AG10803 (cell line): Measurements from ENCODE around the gene PGGT1B.

ENCODE experiments used
- DNase-seq: peaks from one replicate; pipeline ENCODE4 v3.0.0; 2010; ENCODE audit warnings: low read depth
- H3K4me3 ChIP-seq: 2 replicates; pipeline ENCODE4 v1.5.1; 2011; ENCODE audit warnings: mild to moderate bottlenecking, low read length, control low read depth
- TF ChIP-seq, protein P1 (sequence below): conservative IDR thresholded peaks from 2 replicates; pipeline ENCODE4 v1.5.1; 2011; ENCODE audit warnings: mild to moderate bottlenecking, low read length, control low read depth, inconsistent platforms

PGGT1B gene

DNA sequence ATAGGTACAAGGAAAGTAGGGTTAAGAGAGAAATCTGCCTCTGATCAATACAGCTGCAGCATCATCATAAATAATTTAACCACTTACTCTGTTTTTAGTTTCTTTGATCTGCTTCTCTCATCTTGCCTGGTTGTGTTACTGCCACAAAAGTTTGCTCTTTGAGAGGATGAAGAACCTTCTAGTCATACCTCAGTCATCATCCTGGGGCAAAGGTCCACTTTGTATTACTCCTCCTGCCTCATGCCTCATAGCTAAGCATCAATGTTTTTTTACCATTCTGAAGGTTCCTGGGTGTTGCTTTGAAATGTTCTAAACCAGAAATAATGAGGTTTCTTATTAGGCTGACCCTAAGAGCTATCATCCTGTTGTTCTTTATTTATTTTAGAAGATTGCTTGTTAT is 75.9 kb downstream of the PGGT1B start:
- H3K4me3 ChIP-seq = no peak overlapping the region
- TF ChIP-seq, protein P1, sequence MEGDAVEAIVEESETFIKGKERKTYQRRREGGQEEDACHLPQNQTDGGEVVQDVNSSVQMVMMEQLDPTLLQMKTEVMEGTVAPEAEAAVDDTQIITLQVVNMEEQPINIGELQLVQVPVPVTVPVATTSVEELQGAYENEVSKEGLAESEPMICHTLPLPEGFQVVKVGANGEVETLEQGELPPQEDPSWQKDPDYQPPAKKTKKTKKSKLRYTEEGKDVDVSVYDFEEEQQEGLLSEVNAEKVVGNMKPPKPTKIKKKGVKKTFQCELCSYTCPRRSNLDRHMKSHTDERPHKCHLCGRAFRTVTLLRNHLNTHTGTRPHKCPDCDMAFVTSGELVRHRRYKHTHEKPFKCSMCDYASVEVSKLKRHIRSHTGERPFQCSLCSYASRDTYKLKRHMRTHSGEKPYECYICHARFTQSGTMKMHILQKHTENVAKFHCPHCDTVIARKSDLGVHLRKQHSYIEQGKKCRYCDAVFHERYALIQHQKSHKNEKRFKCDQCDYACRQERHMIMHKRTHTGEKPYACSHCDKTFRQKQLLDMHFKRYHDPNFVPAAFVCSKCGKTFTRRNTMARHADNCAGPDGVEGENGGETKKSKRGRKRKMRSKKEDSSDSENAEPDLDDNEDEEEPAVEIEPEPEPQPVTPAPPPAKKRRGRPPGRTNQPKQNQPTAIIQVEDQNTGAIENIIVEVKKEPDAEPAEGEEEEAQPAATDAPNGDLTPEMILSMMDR = no peak
- no peak for DNase-seq

DNA sequence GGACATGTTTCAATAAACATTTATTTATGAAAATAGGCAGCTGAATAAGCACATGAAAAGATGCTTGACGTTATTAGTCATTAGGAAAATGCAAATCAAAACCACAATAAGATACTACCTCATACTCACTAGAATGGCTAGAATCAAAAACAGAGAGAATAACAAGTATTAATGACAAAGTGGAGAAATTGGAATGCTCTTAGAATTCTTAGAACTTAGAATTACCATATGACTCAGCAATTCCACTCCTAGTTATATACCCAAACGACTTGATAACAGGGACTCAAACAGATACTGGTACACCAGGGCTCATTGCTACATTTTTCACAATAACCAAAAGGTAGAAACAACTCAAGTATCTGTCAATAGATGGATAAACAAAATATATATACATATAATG is 77.9 kb downstream of the PGGT1B start:
- no peak overlapping the region for H3K4me3 ChIP-seq
- TF ChIP-seq, protein P1 = no peak
- peak; percentile 8 for DNase-seq

DNA sequence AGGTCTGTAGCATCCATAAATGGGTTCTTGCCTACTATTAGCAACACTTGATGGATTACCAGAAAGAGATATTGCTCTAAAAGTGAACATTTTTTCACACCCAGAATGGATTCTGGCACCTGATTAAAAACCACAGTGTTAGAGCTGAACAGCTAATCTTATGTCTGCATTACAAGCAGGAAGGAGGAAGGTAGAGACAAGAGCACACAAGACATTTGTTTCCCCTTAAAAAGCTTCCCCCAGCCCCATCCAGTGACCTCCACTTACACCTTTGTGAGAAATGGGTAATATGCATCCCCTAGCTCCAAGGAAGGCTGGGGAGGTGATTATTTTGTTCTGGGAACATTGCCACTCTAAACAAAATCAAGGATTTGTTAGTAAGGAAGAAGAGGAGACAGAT is 80.9 kb downstream of the PGGT1B start:
- TF ChIP-seq, protein P1 = no peak
- no peak for DNase-seq
- no peak overlapping the region for H3K4me3 ChIP-seq

DNA sequence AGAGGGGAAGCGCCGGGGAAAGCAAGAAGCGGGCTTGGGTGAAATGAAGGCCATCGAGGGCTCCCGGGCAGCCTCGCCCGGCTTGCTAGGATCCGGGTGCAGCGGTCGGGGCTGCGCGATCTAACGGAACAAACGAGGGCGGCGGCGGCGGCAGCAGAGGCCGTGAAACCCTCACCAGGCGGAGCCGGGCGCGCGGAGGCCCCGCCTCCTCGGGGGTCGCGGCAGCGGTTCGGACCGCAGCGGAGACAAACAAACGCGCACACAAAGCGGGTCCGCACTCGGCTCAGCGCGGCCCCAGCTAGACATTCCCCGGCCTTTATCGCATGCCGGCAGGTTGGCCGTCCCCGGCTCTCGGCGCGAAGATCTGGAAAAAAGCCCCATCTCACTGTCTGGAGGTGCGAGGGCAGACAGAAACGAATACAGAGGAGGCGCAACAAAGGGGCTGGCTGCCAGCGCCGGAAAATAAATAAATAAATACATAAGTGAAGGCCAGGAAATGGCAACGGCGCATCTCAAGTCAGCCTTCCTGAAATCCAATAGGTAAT is 82.4 kb downstream of the PGGT1B start:
- TF ChIP-seq, protein P1 = no peak
- peak overlapping the region; percentile 46 for H3K4me3 ChIP-seq
- peak; percentile 5 for DNase-seq

GRCh38 chr5:115179394-115180164 is 83.1 kb downstream of the PGGT1B start:
- TF ChIP-seq, protein P1 = no peak
- peak overlapping the region; percentile 46 for H3K4me3 ChIP-seq
- no peak for DNase-seq

GRCh38 chr5:115179030-115179393 is 83.7 kb downstream of the PGGT1B start:
- H3K4me3 ChIP-seq = no peak overlapping the region
- TF ChIP-seq, protein P1 = no peak
- no peak for DNase-seq

GRCh38 chr5:115170929-115171510 is 91.7 kb downstream of the PGGT1B start:
- no peak overlapping the region; the same call in 1 of the 2 replicates for H3K4me3 ChIP-seq
- TF ChIP-seq, protein P1 = no peak
- DNase-seq = no peak
